GM12874 (cell line): ENCODE data around the gene WDR26.

Experiments
- CTCF ChIP-seq: IDR thresholded peaks from 2 replicates; pipeline ENCODE4 v1.5.1; 2011; ENCODE audit warnings: low read depth, mild to moderate bottlenecking, control low read depth, low read length, moderate library complexity; ENCODE audit not compliant: insufficient read depth

Gene WDR26

GRCh38 chr1:224458296-224458695 is 23.7 kb upstream of the WDR26 start:
- no peak for TF ChIP-seq CTCF

GRCh38 chr1:224457782-224458144 is 23.2 kb upstream of the WDR26 start:
- TF ChIP-seq CTCF, result no peak

- no peak for TF ChIP-seq CTCF
Measured at GRCh38 chr1:224456637-224456953, 22.0 kb upstream of the WDR26 start.

- no peak for TF ChIP-seq CTCF
Measured at GRCh38 chr1:224454402-224455055, 19.9 kb upstream of the WDR26 start.

- no peak for TF ChIP-seq CTCF
Measured at GRCh38 chr1:224450561-224451350, 16.2 kb upstream of the WDR26 start.

- TF ChIP-seq CTCF, result no peak
Measured at GRCh38 chr1:224450159-224450558, 15.6 kb upstream of the WDR26 start.

- TF ChIP-seq CTCF, result no peak
Measured at GRCh38 chr1:224448453-224449017, 13.9 kb upstream of the WDR26 start.
